Upper lobe of right lung (tissue), 1 donor: ENCODE measurements around the gene NKD2. TPM values are rescaled to one million over a fixed set of nuclear protein-coding genes. Genes with fewer than 3 reads are reported as not detected.

Experiments
- ATAC-seq: fragments of 200-7000 bp; cut with Tn5 transposase; one replicate; pipeline ENCODE4 v1.9.1; 2020; ENCODE audit warnings: mild to moderate bottlenecking, moderate library complexity
- DNase-seq: peaks from one replicate; pipeline ENCODE4 v3.0.0-alpha.2; 2020
- H3K27ac ChIP-seq: fragments of 200-600 bp; one replicate; pipeline ENCODE4 v1.8.0; 2022
- H3K27me3 ChIP-seq: fragments of 200-600 bp; one replicate; pipeline ENCODE4 v1.8.0; 2022; ENCODE audit warnings: mild to moderate bottlenecking
- H3K36me3 ChIP-seq: fragments of 200-600 bp; one replicate; pipeline ENCODE4 v1.8.0; 2022
- H3K4me1 ChIP-seq: fragments of 200-600 bp; one replicate; pipeline ENCODE4 v1.8.0; 2022
- H3K4me3 ChIP-seq: fragments of 200-600 bp; one replicate; pipeline ENCODE4 v1.8.0; 2022; ENCODE audit warnings: mild to moderate bottlenecking
- H3K9me3 ChIP-seq: fragments of 200-600 bp; one replicate; pipeline ENCODE4 v1.8.0; 2022
- CTCF ChIP-seq: fragments of 200-600 bp; IDR thresholded peaks from one replicate; pipeline ENCODE4 v1.8.0; 2022; ENCODE audit warnings: antibody characterized with exemption
- intact Hi-C: fragments of 100-400 bp; cut with DNase I; formaldehyde crosslinking; loops from one replicate; pipeline ENCODE4 v1.11.0; 2022
- total RNA-seq: library from RNA; stranded (reverse); fragmentation: NEBNext Ultra II Directional; extraction: Animal tissue kit (Norgen Biotek cat#: 25700); gene quantifications from one replicate; pipeline ENCODE4 v1.2.1, GENCODE V29; 2021
- donor health status: DM: no; HTN: yes; CAD: no; lungs with severe emphysema.

NKD2 gene
- total RNA-seq, 1 donor from 2014 or later, result 64.4 TPM

- ATAC-seq (no peak), DNase-seq (no peak)
- H3K9me3 ChIP-seq, result no peaks in the 10 kb centered on the region
- no peak for TF ChIP-seq CTCF
- H3K27ac ChIP-seq, result no peak overlapping the region
- no peak overlapping the region for H3K4me3 ChIP-seq
- H3K27me3 ChIP-seq, result no peaks in the 10 kb centered on the region
- H3K4me1 ChIP-seq, result no peaks in the 10 kb centered on the region
- intact Hi-C loops, result no loop called here
- H3K36me3 ChIP-seq, result no peaks in the 10 kb centered on the region
Observed at GRCh38 chr5:1032011-1032410, 23.4 kb downstream of the NKD2 start.

GRCh38 chr5:1032551-1033027, 24.0 kb downstream of the NKD2 start:
- DNase-seq (no peak), ATAC-seq (no peak)
- no peak overlapping the region for H3K4me3 ChIP-seq
- no peaks in the 10 kb centered on the region for H3K4me1 ChIP-seq
- no peak overlapping the region for H3K27ac ChIP-seq
- H3K9me3 ChIP-seq, result no peaks in the 10 kb centered on the region
- H3K27me3 ChIP-seq, result no peaks in the 10 kb centered on the region
- intact Hi-C loops, result no loop called here
- no peaks in the 10 kb centered on the region for H3K36me3 ChIP-seq
- TF ChIP-seq CTCF, result no peak

GRCh38 chr5:1033178-1033577, 24.6 kb downstream of the NKD2 start:
- Histone ChIP-seq H3K27ac (no peak overlapping the region), H3K4me3 (no peak overlapping the region), H3K36me3 (no peaks in the 10 kb centered on the region), H3K9me3 (no peaks in the 10 kb centered on the region), H3K4me1 (no peaks in the 10 kb centered on the region), H3K27me3 (no peaks in the 10 kb centered on the region)
- TF ChIP-seq CTCF, result no peak
- intact Hi-C loops, result no loop called here
- DNase-seq, result no peak
- ATAC-seq, result no peak

- Histone ChIP-seq H3K4me3 (no peak overlapping the region), H3K4me1 (no peaks in the 10 kb centered on the region), H3K36me3 (no peaks in the 10 kb centered on the region), H3K27me3 (no peaks in the 10 kb centered on the region), H3K27ac (no peak overlapping the region), H3K9me3 (no peaks in the 10 kb centered on the region)
- DNase-seq (no peak), ATAC-seq (no peak)
- intact Hi-C loops, result no loop called here
- TF ChIP-seq CTCF, result no peak
Observed at GRCh38 chr5:1033606-1034420, 25.2 kb downstream of the NKD2 start.

GRCh38 chr5:1034421-1034905, 25.9 kb downstream of the NKD2 start:
- Histone ChIP-seq H3K36me3 (no peaks in the 10 kb centered on the region), H3K27me3 (no peaks in the 10 kb centered on the region), H3K4me3 (no peak overlapping the region), H3K27ac (no peak overlapping the region), H3K4me1 (no peaks in the 10 kb centered on the region), H3K9me3 (no peaks in the 10 kb centered on the region)
- no peak for TF ChIP-seq CTCF
- intact Hi-C loops, result no loop called here
- ATAC-seq (no peak), DNase-seq (no peak)
